ENCODE measurements around the gene HADHB. TPM values are rescaled to one million over a fixed set of nuclear protein-coding genes. Genes with fewer than 3 reads are reported as not detected.

Gene HADHB
- total RNA-seq, 1 donor from 2014 or later, result 1,664 TPM

Other genes starting within 250 kb of the HADHB start
- 91.9 TPM for gene RAB10, start 210.9 kb upstream of the HADHB start, total RNA-seq
- 1.3 TPM for gene GAREM2, start 71.9 kb upstream of the HADHB start, total RNA-seq
- 766 TPM for gene HADHA, start 307 bp upstream of the HADHB start, total RNA-seq
- gene SELENOI, start 101.2 kb downstream of the HADHB start, total RNA-seq, result 11.4 TPM
- gene ADGRF3, start 101.8 kb downstream of the HADHB start, total RNA-seq, result 0.56 TPM
- gene DRC1, start 157.0 kb downstream of the HADHB start, total RNA-seq, result not detected
- not detected for gene OTOF, start 233.2 kb downstream of the HADHB start, total RNA-seq

Data from Right ventricle myocardium superior (tissue), 1 donor.